GM18502 (cell line): ENCODE results near the gene ZNF692.
"Not testable (repeated sequence)": the region's sequence is repeated elsewhere in the genome, so short reads cannot be mapped to it uniquely, and the experiment has no call there.

Experiments
- ATAC-seq: cut with Tn5 transposase; IDR thresholded peaks from one replicate; pipeline ENCODE4 v1.9.1; 2021; ENCODE audit warnings: mild to moderate bottlenecking; ENCODE audit not compliant: unreplicated experiment, poor library complexity

ZNF692 gene

GRCh38 chr1:248831842-248832241 lies 27.0 kb downstream of the ZNF692 start:
- ATAC-seq = no peak

DNA sequence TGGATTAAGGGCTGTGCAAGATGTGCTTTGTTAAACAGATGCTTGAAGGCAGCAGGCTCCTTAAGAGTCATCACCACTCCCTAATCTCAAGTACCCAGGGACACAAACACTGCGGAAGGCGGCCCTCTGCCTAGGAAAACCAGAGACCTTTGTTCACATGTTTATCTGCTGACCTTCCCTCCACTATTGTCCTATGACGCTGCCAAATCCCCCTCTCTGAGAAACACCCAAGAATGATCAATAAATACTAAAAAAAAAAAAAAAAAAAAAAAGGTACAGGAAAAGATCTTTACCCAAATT lies 28.2 kb downstream of the ZNF692 start:
- not testable (repeated sequence) for ATAC-seq

- no peak for ATAC-seq
These were observed 30.0 kb downstream of the ZNF692 start for GRCh38 chr1:248828845-248829244.

DNA sequence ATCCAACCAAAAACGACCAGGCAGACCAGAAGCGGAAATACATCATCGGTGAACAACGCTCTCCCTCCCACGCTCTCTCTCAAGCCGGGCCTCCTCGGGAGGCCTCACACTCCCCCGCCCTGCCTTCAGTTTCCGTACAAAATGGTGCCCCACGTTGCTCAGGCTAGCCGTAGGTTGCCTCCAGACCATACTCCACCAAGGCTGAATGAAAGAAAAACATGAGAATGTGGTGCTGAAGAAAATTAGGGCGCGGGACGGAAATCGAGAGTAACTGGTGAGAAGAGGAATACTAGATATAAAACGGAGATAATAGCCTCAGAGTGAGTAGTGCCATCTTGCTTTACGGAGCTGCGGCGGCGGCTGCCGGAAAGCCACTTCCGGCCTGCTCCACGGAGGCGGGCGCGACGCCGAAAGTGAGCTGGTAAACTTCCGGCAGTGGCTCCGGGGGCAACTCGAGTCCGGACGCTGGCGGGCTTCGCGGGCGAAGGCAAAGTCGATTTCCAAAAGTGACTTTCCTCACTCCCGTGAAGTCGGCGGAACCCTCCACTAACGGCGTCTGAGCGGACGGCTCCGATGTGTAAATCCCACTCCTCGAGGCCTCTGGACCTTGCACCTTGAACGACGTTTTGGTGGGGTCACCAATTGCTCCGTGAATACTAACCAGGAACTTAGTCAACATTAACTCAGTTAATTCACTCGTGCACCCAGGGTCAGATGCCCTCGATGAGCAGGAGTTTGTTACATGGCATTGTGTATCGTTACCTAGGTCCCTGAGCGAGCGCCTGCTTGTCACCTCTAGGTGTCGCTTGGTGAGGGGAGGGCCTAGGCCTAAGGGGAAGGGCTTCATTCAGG lies 32.8 kb downstream of the ZNF692 start, which contains the start of gene SH3BP5L:
SH3BP5L (minus strand) TSS at position 7 of the 852 bp plus-strand sequence. CDS start 980 bp downstream, outside the sequence.
- ATAC-seq = peak; percentile 92

DNA sequence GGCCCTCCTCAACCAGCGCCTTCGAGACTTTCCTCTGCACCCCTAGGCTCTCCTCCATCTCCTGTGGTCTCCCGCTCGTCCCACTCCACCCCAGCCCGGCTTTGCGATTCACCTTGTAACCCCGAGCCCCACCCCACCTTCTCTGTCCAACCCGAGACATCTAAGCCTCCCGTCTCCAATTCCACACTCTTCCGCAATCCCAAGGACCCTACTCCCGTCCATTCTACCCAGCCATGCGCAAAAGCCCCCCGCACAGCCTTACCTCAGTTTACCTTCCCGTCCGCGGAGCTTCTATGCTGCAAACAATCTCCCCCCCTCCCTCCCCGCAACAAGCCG lies 33.3 kb downstream of the ZNF692 start:
- peak; percentile 10 for ATAC-seq

DNA sequence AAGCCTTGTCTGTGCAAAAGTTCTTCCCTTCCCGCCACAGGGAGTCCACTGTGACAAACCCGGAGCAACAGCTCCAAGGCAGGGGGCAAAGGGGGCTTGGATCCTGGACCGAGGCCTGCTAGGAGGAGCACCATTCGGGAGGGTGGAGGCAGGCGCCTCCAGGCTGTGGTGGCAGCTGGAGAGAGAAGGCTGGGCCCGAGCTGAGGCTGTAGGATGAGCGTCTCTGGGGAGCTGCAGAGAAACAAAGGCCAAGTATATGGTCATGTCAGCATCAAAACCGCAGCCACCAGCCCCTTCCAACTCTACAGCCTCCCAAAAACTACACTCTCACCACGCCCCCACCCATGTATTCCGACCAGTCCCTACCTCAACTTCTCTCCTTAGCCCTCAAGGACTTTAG lies 33.7 kb downstream of the ZNF692 start:
- no peak for ATAC-seq

- ATAC-seq = no peak
These were observed 34.2 kb downstream of the ZNF692 start for GRCh38 chr1:248824701-248825100.

DNA sequence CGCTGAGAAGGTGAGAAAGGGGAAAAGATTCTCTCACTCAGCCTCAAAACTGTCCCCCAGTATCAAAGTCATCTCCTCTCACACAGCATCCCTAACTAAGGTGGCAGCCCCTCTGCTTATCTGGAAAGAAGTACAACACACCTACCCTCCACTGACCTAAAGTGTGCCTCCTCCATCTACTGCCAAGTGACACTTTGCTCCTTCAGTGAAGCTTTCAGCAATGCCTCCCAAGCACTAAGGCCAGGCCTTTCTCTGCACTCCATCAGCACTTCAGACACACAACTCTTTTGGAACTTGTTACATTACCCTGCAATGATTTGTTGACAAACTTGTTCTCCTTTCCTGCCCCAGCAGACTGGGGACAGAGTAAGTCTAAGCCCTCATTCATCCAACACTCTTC lies 34.6 kb downstream of the ZNF692 start:
- ATAC-seq = no peak

- ATAC-seq = no peak
These were observed 35.3 kb downstream of the ZNF692 start for GRCh38 chr1:248823517-248824001.

DNA sequence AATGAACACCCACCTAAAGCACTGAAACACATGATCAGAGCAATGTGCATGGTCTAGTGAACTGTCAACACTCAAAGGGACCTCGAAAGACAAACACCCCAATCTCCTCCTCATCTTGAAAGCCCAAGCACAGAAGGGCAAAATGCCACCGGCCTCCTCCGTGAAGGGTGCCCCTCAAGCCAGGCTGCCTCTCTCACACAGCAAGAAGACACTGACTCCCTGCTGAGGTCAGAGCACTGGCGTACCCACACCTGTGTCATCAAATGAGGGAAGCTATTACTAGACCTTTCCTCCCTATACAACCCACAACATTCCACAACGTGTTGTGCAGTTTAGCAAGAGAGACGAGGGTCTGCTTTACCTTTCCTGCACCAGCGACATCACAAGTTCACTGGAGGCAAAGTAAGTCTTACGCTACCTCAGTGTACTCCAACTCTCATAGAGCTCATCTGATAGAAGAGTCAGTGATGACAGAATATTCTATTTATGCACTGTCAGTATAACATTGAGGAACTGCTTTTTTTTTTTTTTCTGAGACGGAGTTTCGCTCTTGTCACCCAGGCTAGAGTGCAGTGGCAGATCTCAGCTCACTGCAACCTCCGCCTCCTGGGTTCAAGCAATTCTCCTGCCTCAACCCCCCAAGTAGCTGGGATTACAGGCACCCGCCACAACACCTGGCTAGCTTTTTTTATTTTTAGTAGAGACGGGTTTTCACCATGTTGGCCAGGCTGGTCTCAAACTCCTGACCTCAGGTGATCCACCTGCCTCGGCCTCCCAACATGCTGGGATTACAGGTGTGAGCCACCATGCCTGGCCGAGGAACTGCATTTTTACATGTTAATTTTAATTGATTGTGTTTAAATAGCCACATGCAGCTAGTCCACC lies 36.5 kb downstream of the ZNF692 start:
- ATAC-seq = peak; percentile 31

DNA sequence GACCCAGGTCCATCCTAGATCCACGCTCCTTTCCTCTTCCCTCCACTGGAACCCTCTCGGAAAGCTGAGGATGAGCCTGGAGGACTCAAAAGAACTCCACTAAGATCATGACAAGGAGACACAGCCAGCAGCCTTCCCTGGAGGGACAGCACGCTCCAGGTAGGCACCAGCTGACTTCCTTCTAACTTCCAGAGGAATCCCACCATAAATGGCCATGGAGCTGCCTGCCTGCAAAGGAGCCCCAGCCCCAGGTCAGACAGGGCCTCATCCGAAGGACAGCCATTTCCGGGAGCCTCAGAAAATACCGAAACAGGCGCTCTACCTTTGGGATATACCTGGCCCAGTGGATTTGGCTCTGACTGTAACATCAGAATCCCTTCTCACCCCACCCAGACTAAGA lies 37.2 kb downstream of the ZNF692 start:
- ATAC-seq = no peak

DNA sequence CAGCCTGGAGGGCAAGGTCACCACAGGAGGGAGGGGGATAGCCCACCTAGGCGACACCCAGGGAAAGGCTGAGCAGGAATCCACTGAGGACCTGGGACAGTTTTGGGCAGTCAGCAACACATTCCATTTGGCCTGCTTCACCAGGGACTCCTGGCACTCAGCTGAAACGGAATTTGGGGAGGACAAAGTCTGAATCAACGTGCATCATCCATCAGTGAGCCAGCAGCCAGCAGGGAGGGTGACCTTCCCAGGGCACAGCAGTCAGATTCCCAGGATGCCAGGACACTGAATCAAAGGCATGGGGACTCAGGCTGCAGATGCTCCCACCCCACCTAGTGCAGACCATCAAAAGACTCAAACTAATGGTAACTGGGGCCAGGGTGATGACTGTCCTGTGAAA lies 37.8 kb downstream of the ZNF692 start:
- no peak for ATAC-seq

DNA sequence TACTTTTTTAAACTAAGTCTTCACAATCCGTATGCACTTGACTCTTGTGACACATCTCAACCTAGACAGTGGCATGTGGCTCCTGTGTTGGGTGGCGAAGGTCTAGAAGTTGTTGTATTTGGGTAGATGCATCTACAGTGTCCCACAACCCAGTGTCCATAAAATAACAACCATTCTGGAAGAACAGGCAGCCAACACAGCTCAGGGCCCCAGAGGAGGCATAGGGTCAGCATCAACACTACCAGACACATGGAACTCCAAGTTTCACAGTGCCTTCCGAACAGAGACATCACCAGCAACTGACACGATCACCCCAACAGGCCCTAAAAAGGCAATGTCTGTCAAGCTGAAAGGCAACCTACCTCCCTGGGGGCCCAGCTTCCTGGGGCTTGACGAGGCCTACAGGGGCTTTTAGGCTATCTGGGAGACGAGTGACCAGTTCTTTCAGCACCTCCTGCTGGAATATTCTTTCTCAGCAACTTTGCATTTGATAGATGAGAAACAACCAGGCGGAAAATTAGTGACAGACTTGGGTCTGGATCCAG lies 38.8 kb downstream of the ZNF692 start:
- ATAC-seq = no peak

GRCh38 chr1:248818505-248819374 lies 40.1 kb downstream of the ZNF692 start:
- ATAC-seq = peak; percentile 47

- ATAC-seq = no peak
These were observed 41.8 kb downstream of the ZNF692 start for GRCh38 chr1:248817065-248817464.

DNA sequence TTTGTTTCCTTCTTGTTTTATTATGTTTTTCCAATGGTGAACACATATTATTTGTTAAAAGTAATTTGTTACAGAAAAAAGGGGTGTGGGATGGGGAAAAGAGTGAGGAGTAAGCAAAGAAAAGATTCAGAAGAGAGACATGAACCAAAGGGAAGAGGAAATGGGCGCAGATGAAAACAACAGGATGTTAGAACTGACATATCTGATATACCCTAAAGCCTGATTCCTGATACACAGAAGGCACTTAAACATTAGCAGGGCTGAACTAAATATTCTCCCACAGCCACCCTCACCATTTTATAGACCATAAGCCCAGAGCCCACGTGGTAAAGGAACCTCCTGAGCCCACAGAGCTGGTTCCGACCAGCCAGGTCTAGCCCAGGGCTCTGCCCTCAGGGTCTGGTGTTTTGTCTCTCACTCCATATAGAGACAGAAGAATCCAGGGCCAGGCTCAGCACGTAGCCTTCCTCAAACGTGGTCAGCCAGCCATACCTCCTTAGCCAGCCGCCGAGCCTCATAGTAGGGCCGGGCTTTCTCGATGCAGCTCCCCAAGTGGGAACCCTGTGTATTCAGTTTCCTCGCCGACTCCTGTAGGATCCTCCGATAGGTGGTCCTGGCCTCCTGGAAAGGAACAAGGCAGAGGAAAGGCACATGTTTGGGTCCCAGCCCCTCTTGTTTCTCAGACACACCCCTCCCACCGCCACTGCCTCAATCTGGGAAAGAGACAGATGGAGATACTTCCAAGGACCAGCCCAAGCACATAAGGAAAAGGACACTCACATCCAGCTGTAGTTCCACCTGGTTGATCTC lies 42.6 kb downstream of the ZNF692 start:
- no peak for ATAC-seq

DNA sequence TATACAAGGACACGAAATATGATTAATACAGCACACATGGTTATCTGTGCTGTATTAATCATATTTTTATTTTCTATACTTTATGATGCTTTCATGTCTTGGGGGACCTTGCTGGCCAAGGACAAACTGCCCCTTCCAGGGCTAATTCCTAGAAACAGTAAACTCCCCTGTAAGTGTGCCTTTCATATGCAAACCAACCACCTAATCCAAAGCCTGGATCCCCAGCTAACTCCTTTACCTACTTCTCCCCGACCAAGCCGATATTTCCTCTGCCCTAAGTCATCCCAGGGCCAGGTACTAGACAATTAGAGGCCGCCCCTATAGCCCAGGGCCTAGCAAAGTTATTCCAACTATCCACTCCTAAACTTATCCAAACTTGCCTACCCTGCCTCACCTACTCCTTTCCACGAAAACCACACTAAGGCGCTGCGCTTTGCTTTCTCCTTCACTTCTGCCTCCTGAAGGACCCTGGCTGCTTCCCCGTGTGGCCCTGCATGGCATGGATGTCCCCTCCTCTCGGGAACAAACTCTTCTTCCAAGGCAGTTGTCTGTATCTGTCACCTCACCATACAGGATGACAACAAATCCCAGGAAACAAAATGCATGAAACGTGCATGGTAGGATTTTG lies 43.4 kb downstream of the ZNF692 start:
- ATAC-seq = no peak

- ATAC-seq = no peak
These were observed 44.5 kb downstream of the ZNF692 start for GRCh38 chr1:248814351-248814750.

DNA sequence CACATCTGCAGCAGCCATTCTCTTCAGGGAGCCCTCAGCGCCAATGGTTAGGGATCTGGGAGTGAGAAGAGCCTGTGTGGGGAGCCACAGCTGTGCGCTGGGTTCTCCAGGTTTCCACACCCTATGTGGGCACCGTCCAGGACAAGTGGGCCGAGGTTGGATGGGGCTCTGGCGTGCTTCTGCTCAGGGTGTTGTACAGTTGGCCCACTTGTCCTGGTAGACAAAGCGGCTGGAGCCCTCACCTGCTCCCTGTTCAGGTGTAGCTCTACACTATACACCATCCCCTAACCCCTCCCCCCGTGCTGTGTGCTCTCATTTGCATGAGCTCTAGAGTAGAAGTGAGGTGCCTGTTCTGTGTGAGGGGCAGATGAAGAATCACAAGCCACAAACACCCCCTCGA lies 45.3 kb downstream of the ZNF692 start:
- ATAC-seq = no peak
